Body of pancreas (tissue), 4 donors: Measurements from ENCODE around the gene UGT1A8.

Experiments
- POLR2A ChIP-seq, 3 donors: fragments of 450-650 bp; IDR thresholded peaks; one replicate each; pipeline ENCODE4 v1.6.1; 2016; ENCODE audit warnings: antibody characterized with exemption in 3 of 3, mild to moderate bottlenecking in 2 of 3
- TF ChIP-seq, protein P1 (sequence below), 7 experiments: fragments of 450-650 bp in 4 of 7; fragments of 200-600 bp in 3 of 7; sonication (generic) in 3 of 7; IDR thresholded peaks; one replicate each; pipeline ENCODE4 v1.5.1; 2016 to 2019; ENCODE audit warnings: antibody characterized with exemption in 7 of 7

DNA sequence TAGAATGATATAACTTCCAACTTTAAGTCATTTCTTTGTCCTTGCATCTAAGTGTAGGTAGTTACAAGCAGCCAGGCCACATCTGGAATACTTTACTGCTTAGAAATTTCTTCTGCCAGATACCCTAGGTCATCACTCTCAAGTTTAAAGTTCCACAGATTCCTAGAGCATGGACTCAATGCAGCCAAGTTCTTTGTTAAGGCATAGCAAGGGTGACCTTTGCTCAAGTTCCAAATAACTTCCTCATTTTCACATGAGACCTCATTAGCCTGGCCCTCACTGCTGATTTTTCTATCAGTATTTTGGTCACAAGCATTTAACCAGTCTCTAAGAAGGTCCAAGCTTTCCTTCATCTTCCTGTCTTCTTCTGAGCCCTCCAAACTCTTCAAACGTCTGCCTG, 46.5 kb downstream of the UGT1A8 start:
- TF ChIP-seq, protein P1, sequence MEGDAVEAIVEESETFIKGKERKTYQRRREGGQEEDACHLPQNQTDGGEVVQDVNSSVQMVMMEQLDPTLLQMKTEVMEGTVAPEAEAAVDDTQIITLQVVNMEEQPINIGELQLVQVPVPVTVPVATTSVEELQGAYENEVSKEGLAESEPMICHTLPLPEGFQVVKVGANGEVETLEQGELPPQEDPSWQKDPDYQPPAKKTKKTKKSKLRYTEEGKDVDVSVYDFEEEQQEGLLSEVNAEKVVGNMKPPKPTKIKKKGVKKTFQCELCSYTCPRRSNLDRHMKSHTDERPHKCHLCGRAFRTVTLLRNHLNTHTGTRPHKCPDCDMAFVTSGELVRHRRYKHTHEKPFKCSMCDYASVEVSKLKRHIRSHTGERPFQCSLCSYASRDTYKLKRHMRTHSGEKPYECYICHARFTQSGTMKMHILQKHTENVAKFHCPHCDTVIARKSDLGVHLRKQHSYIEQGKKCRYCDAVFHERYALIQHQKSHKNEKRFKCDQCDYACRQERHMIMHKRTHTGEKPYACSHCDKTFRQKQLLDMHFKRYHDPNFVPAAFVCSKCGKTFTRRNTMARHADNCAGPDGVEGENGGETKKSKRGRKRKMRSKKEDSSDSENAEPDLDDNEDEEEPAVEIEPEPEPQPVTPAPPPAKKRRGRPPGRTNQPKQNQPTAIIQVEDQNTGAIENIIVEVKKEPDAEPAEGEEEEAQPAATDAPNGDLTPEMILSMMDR (IDR thresholded peaks at IDR 0.05), result no peak
- no peak for TF ChIP-seq POLR2A (IDR thresholded peaks at IDR 0.05)
